ENCODE measurements around the gene DNMT1. TPM values are rescaled to one million over a fixed set of nuclear protein-coding genes. Genes with fewer than 3 reads are reported as not detected.

DNMT1 gene
- polyA plus RNA-seq, 3 donors = 17.6 to 72.5 (median 19.0) TPM

DNA sequence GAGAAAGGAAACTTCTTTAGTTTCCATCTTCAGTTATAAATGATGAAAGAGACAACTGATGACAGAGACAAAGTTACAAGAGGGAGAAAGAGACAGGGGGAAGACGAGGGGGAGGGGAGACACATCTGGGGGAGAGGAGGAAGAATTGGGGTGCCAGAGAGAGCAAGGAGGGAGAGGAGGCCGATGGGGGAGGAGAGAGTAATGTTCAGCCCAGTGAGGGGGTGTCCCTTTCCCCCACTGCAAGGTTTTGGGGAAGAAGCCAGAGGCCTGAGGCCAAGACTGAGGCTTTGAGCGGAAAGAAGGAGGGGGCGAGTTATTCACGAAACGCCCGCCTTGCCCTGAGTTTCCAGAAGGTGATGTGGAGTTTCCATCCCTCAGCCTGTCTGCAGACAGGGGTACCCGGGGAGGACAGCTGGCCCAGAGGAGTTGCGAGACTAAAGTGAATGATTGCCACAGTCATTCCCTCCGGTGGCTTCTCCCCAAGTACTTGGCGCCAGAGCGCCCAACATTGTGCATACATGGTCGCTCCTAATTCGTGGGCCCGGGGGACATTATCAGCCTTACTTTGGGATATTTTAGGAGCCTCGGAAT is 89.1 kb downstream of the DNMT1 start:
- peak overlapping the region; percentile 50 to 92 (median 83) for H3K27ac Mint-ChIP-seq
- H3K9me3 ChIP-seq (replicated peaks in 1 of 2; ENCODE audit: control insufficient read depth in 1 of 2, insufficient read depth in 1 of 2, low read length in 2 of 2) = no peaks in the 10 kb centered on the region
- peak overlapping the region in 1 of 2 donors; percentile 72 for H3K27ac ChIP-seq (ENCODE audit: low read depth in 1 of 2, low read length in 2 of 2)
- peaks cover 17% of the 10 kb centered on the region for H4K20me1 ChIP-seq (ENCODE audit: insufficient read depth, low read length)
- H3K36me3 Mint-ChIP-seq = peaks cover 33 to 37% of the 10 kb centered on the region in 2 donors
- peaks cover 46% of the 10 kb centered on the region for H3K4me1 Mint-ChIP-seq
- H3K9ac ChIP-seq (ENCODE audit: insufficient read depth, low read length, poor library complexity, severe bottlenecking) = no peak overlapping the region
- H3K36me3 ChIP-seq (replicated peaks in 1 of 2; ENCODE audit: control insufficient read depth in 1 of 2, insufficient read depth in 2 of 2, low read length in 2 of 2) = peaks cover 28 to 34% of the 10 kb centered on the region in 2 donors
- H3K4me2 ChIP-seq (replicated peaks; ENCODE audit: extremely low read depth, low read length, poor library complexity, severe bottlenecking) = peak overlapping the region; percentile 70
- 12% methylated on average over 15 of the region's 16 CpGs for WGBS (ENCODE audit: insufficient coverage)
- peak overlapping the region; percentile 78 for H2AFZ ChIP-seq (ENCODE audit: insufficient read depth, low read depth, low read length, poor library complexity, severe bottlenecking)
- intact Hi-C loops (cut with micrococcal nuclease) = loop anchor here in 1 of 2 donors (1.0 to 10.0 kb wide), 2 partner anchors 14 to 89 kb away; partner anchors contain the start of genes DNMT1 and EIF3G
- H3K9me3 Mint-ChIP-seq = no peaks in the 10 kb centered on the region
- peaks cover 33% of the 10 kb centered on the region for H3K79me2 ChIP-seq (ENCODE audit: insufficient read depth, low read length)
- H3K27me3 ChIP-seq (ENCODE audit: control insufficient read depth in 2 of 2, insufficient read depth in 2 of 2, low read length in 2 of 2) = no peaks in the 10 kb centered on the region
- TF ChIP-seq, protein P1, sequence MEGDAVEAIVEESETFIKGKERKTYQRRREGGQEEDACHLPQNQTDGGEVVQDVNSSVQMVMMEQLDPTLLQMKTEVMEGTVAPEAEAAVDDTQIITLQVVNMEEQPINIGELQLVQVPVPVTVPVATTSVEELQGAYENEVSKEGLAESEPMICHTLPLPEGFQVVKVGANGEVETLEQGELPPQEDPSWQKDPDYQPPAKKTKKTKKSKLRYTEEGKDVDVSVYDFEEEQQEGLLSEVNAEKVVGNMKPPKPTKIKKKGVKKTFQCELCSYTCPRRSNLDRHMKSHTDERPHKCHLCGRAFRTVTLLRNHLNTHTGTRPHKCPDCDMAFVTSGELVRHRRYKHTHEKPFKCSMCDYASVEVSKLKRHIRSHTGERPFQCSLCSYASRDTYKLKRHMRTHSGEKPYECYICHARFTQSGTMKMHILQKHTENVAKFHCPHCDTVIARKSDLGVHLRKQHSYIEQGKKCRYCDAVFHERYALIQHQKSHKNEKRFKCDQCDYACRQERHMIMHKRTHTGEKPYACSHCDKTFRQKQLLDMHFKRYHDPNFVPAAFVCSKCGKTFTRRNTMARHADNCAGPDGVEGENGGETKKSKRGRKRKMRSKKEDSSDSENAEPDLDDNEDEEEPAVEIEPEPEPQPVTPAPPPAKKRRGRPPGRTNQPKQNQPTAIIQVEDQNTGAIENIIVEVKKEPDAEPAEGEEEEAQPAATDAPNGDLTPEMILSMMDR (IDR thresholded peaks at IDR 0.05) = no peak
- H3K4me3 ChIP-seq (replicated peaks in 1 of 3; ENCODE audit: low read depth in 2 of 3, low read length in 3 of 3) = peak overlapping the region in 1 of 3 experiments; percentile 77
- peak overlapping the region in 1 of 2 donors; percentile 72 for H3K4me3 Mint-ChIP-seq
- peaks cover 45 to 56% of the 10 kb centered on the region in 2 donors for H3K4me1 ChIP-seq (ENCODE audit: control insufficient read depth in 1 of 2, insufficient read depth in 2 of 2, low read length in 2 of 2)
- peak in 2 of 3 donors; percentile 30 to 33 for DNase-seq
- H3K27me3 Mint-ChIP-seq (ENCODE audit: low read depth in 3 of 3) = peaks cover 1 to 5% (median 3%) of the 10 kb centered on the region in 3 donors

DNA sequence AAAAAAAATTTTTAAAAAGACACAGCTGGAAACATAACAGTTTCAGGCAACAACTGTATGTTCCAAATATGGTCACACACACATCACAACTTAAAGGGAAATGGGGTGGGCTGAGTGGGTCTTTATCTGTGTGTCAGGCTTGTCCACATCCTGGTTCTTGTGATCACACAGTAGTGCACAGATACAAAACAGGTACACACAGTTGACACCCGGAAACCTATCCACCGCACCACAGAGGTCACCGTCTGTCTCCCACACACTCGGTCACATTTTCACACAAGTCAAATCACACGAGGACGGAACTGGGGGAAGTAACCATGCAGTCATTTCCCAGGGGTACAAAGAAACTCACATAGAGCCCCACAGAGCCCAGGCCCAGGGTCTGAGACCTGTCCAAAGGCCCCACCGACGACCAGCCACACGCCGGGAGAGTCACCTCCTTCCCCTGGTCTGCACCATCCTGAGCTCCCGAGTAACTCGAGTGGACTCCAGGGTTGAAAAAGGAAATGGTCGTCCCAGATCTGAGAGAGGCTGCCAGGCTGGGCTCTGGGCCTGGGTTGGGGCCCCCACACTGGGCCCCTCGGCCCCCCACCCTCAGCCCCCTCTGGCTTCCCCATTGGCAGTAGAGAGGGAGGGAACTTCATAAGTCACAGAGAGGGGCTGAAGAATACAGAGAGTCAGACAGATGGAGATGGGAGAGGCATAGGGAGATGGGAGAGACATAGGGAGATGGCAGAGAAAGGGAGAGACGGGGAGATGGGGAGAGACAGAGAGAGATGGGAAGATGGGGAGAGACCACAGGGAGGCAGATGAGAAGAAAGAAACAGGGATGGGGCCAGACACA is 89.9 kb downstream of the DNMT1 start:
- peak overlapping the region; percentile 70 for H3K4me2 ChIP-seq (replicated peaks; ENCODE audit: extremely low read depth, low read length, poor library complexity, severe bottlenecking)
- peaks cover 27 to 30% of the 10 kb centered on the region in 2 donors for H3K36me3 Mint-ChIP-seq

More for the DNA sequence above, 89.9 kb downstream of the DNMT1 start:
- H3K9me3 Mint-ChIP-seq = no peaks in the 10 kb centered on the region
- no peaks in the 10 kb centered on the region for H3K9me3 ChIP-seq (replicated peaks in 1 of 2; ENCODE audit: control insufficient read depth in 1 of 2, insufficient read depth in 1 of 2, low read length in 2 of 2)
- peaks cover 40 to 49% of the 10 kb centered on the region in 2 donors for H3K4me1 ChIP-seq (ENCODE audit: control insufficient read depth in 1 of 2, insufficient read depth in 2 of 2, low read length in 2 of 2)
- H3K27ac ChIP-seq (ENCODE audit: low read depth in 1 of 2, low read length in 2 of 2) = peak overlapping the region in 1 of 2 donors; percentile 15
- peaks cover 33% of the 10 kb centered on the region for H3K79me2 ChIP-seq (ENCODE audit: insufficient read depth, low read length)
- H3K9ac ChIP-seq (ENCODE audit: insufficient read depth, low read length, poor library complexity, severe bottlenecking) = no peak overlapping the region
- H4K20me1 ChIP-seq (ENCODE audit: insufficient read depth, low read length) = peaks cover 17% of the 10 kb centered on the region
- no peak overlapping the region for H3K4me3 Mint-ChIP-seq
- H3K4me3 ChIP-seq (replicated peaks in 1 of 3; ENCODE audit: low read depth in 2 of 3, low read length in 3 of 3) = no peak overlapping the region
- H3K27ac Mint-ChIP-seq = peak overlapping the region; percentile 23 to 92 (median 83)
- peak overlapping the region; percentile 78 for H2AFZ ChIP-seq (ENCODE audit: insufficient read depth, low read depth, low read length, poor library complexity, severe bottlenecking)
- peaks cover 41% of the 10 kb centered on the region for H3K4me1 Mint-ChIP-seq
- H3K27me3 ChIP-seq (ENCODE audit: control insufficient read depth in 2 of 2, insufficient read depth in 2 of 2, low read length in 2 of 2) = no peaks in the 10 kb centered on the region
- DNase-seq = peak in 1 of 3 donors; percentile 20
- H3K27me3 Mint-ChIP-seq (ENCODE audit: low read depth in 3 of 3) = peaks cover 1 to 5% (median 3%) of the 10 kb centered on the region in 3 donors
- intact Hi-C loops (cut with micrococcal nuclease) = loop anchor here in 1 of 2 donors (10.0 kb wide), 1 partner anchor 90 kb away; the partner anchor contains the start of gene DNMT1
- peaks cover 20 to 27% of the 10 kb centered on the region in 2 donors for H3K36me3 ChIP-seq (replicated peaks in 1 of 2; ENCODE audit: control insufficient read depth in 1 of 2, insufficient read depth in 2 of 2, low read length in 2 of 2)
- TF ChIP-seq, protein P1 (IDR thresholded peaks at IDR 0.05) = no peak
- 8% methylated on average over 7 of the region's 15 CpGs for WGBS (ENCODE audit: insufficient coverage)

Measured in CD14-positive monocyte (primary cell).